Measurements from ENCODE around the gene SF3B2.

GRCh38 chr11:66070604-66071380, 18.6 kb downstream of the SF3B2 start:
- TF ChIP-seq CTCF (IDR thresholded peaks at IDR 0.05) (no peak), POLR2A (IDR thresholded peaks at IDR 0.05) (no peak), EP300 (IDR thresholded peaks at IDR 0.05) (no peak)

Measured in tibial nerve (tissue), 4 donors.